Spinal cord (tissue), 10 donors: ENCODE results near the gene PSMB11. TPM values are rescaled to one million over a fixed set of nuclear protein-coding genes. Genes with fewer than 3 reads are reported as not detected.
A peak's percentile ranks its signal among the peaks of the same experiment; 100 is the strongest.
"Not testable (repeated sequence)": the region's sequence is repeated elsewhere in the genome, so short reads cannot be mapped to it uniquely, and the experiment has no call there.

Experiments used
- DNase-seq, 6 donors: peaks; one replicate each; pipeline versions ENCODE4 v3.0.0 to v3.0.0-alpha.2; 2013 to 2015; ENCODE audit warnings: low spot score in 6 of 6, low read depth in 4 of 6
- H3K27ac ChIP-seq: one replicate; pipeline ENCODE4 v1.5.1; 2013; ENCODE audit warnings: low read depth, low read length, control low read depth
- H3K27me3 ChIP-seq: one replicate; pipeline ENCODE4 v1.6.1; 2013; ENCODE audit warnings: low read length; ENCODE audit not compliant: control insufficient read depth, insufficient read depth
- H3K36me3 ChIP-seq: one replicate; pipeline ENCODE4 v1.6.1; 2013; ENCODE audit warnings: low read length; ENCODE audit not compliant: control insufficient read depth, insufficient read depth
- H3K4me1 ChIP-seq: one replicate; pipeline ENCODE4 v1.6.1; 2013; ENCODE audit warnings: low read length; ENCODE audit not compliant: control insufficient read depth, insufficient read depth
- H3K4me3 ChIP-seq: one replicate; pipeline ENCODE4 v1.5.1; 2013; ENCODE audit warnings: low read depth, low read length, control low read depth
- H3K9me3 ChIP-seq: one replicate; pipeline ENCODE4 v1.6.1; 2013; ENCODE audit warnings: low read length; ENCODE audit not compliant: control insufficient read depth, insufficient read depth
- WGBS: methylation state at CpG from one replicate; pipeline ENCODE4 v1.1.5; 2013; ENCODE audit warnings: missing lambda C conversion rate; ENCODE audit not compliant: insufficient coverage; 5-methylcytosine and 5-hydroxymethylcytosine counted together
- polyA plus RNA-seq, 2 donors: library from polyadenylated mRNA; unstranded; fragments of 120-200 nt; gene quantifications; one replicate each; pipeline ENCODE4 v1.2.1, GENCODE V29; 2013; ENCODE audit not compliant: insufficient read length in 2 of 2
- total RNA-seq, 2 donors: library from RNA; depleted of rRNA in 1 of 2; stranded (reverse); fragments of 120-200 nt in 1 of 2; fragments of >200 nt in 1 of 2; gene quantifications; one replicate each; pipeline versions ENCODE4 v1.2.3 to v1.2.4, GENCODE V29; 2013 to 2014
- donor health status: healthy.

Gene PSMB11
- total and polyA plus RNA-seq, 4 donors, result not detected

DNA sequence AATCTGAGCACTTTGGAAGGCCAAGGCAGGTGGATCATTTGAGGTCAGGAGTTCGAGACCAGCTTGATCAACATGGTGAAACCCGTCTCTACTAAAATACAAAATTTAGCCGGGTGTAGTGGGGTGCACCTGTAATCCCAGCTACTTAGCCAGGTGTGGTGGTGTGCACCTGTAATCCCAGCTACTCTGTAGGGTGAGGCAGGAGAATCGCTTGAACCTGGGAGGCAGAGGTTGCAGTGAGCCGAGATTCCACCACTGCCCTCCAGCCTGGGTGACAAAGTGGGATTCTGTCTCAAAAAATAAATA lies 28.3 kb upstream of the PSMB11 start:
- not testable (repeated sequence) for H3K27ac ChIP-seq, H3K4me1 ChIP-seq, H3K27me3 ChIP-seq, H3K36me3 ChIP-seq, DNase-seq, H3K4me3 ChIP-seq, H3K9me3 ChIP-seq
- no CpG with 5 or more reads among the region's 5 CpGs for WGBS

DNA sequence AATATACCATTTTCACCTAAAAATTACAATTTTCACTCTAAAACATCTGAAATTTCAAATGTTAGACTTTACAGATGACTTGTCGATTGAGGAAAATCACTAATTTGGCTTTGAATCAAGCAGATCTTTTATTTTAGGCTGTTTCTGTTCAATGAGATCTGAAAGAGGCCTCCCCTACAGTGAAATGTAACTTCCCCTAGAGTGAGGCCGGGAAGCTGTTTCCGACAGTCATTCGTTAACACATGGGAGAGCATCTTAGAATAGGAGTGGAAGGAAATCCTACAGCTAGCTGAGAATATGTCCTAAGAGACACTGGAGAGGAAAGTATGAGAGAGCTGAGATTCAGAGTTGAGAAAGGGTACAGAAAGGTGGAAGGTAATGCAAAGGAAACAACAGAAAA lies 26.4 kb upstream of the PSMB11 start:
- Histone ChIP-seq H3K27me3 (no peaks in the 10 kb centered on the region), H3K9me3 (no peaks in the 10 kb centered on the region), H3K4me1 (no peaks in the 10 kb centered on the region), H3K4me3 (no peak overlapping the region), H3K36me3 (no peaks in the 10 kb centered on the region), H3K27ac (no peak overlapping the region)
- WGBS, result 48% methylated on average over 3 of the region's 4 CpGs
- DNase-seq, result peak in 1 of 6 donors; percentile 55

DNA sequence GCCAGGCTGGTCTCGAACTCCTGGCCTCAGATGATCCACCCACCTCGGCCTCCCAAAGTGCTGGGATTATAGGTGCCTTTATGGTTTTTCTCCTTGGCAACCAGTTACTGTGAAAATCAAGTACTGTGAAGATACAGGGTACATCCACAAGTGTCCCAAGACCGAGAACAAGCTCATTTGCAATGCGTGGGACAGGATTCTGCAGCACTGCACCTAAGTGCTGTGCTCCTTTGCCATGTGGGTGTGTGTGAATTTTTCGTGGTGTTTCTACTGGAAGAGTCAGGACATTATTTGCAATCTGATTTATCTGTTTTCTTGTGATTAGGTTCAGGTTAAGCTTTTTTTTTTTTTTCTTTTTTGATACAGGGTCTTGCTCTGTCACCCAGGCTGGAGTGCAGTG lies 24.9 kb upstream of the PSMB11 start:
- no peak overlapping the region for H3K4me3 ChIP-seq
- no peak for DNase-seq
- H3K27ac ChIP-seq, result no peak overlapping the region
- no peaks in the 10 kb centered on the region for H3K9me3 ChIP-seq
- WGBS, result 87% methylated on average over 5 of the region's 5 CpGs
- no peaks in the 10 kb centered on the region for H3K36me3 ChIP-seq
- peaks cover under 1% of the 10 kb centered on the region for H3K4me1 ChIP-seq
- no peaks in the 10 kb centered on the region for H3K27me3 ChIP-seq

DNA sequence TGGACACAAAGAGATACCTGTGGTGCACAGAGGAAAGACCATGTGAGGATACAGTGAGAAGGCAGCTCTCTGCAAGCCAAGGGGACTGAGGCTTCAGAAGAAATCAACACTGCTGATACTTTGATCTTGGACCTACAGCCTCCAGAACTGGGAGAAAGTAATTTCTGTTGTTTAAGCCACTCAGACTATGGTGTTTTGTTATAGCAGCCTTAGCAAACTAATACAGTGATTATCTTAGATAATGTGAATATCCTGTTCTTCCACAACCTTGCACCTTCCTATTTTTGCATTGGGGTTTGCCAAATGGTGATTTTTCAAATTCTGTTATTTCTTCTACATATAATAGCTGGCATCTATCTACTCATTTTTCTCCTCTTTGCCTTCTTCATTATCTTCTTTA lies 23.9 kb upstream of the PSMB11 start:
- no peak for DNase-seq
- H3K9me3 ChIP-seq, result no peaks in the 10 kb centered on the region
- no peaks in the 10 kb centered on the region for H3K36me3 ChIP-seq
- no peaks in the 10 kb centered on the region for H3K27me3 ChIP-seq
- H3K27ac ChIP-seq, result no peak overlapping the region
- H3K4me1 ChIP-seq, result peaks cover 3% of the 10 kb centered on the region
- H3K4me3 ChIP-seq, result no peak overlapping the region

DNA sequence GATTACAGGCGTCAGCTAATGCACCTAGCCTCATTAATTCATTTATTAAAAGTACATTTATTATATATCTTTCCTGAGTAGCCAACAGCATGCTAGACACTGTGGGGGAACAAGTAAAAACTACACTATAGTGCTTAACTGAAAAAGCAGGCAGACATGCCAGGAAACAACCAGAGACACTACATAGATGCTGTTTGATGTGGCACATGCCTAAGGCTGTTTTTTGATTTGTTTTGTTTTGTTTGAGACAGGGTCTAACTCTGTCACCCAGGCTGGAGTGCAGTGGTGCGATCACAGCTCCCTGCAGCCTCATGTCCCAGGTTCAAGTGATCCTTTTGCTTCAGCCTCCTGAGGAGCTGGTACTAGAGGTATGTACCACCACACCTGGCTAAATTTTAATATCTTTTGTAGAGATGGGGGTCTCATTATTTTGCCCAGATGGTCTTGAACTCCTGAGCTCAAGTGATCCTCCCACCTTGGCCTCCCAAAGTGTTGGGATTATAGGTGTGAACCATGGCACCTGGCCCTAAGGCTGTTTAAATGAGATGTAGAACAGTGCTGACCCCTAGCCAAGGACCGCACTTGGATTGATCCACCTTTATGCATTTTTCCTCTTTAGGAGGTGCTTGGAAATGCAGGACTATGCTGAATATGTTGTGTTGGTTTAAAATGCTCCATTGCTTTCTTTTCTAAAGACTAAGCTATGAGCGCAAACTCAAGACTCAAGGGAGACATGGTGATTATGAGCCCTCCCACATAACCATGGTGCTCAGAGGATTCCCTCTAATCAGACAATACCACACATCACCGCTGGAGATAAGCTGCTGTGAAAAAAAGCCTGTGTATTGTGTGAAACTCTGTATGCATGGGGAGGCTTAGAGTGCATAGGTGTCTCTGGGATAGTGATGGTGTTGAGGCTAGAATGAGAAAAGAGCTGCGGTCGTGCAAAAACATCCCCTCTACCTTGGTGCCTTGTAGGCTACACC lies 21.6 kb upstream of the PSMB11 start:
- Histone ChIP-seq H3K4me3 (no peak overlapping the region), H3K4me1 (peaks cover 11% of the 10 kb centered on the region), H3K9me3 (no peaks in the 10 kb centered on the region), H3K27me3 (no peaks in the 10 kb centered on the region), H3K36me3 (peaks cover 3% of the 10 kb centered on the region), H3K27ac (no peak overlapping the region)
- DNase-seq, result peak in 1 of 6 donors; percentile 86
- WGBS, result 100% methylated on average over 1 of the region's 7 CpGs

DNA sequence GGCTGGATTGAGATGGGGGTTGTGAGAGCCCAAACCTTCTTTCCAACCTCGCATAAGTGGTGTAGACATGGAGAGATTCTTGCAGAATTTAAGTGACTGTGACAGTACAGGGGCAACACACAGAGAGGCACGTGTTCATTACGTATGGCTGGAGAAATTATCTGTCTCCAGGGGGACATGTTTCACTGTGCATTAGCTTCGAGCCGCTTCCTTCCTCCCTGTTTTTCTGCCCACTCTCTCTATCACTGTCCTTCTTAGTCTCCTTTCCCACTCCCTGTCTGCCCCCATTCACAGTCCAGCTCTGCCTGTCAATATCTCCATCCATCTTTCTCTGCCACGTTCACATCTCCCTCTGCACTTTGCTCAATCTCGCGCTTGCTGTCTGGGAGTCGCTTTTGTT lies 20.6 kb upstream of the PSMB11 start:
- H3K9me3 ChIP-seq, result no peaks in the 10 kb centered on the region
- no peak overlapping the region for H3K4me3 ChIP-seq
- 24% methylated on average over 6 of the region's 9 CpGs for WGBS
- H3K27me3 ChIP-seq, result no peaks in the 10 kb centered on the region
- peaks cover 12% of the 10 kb centered on the region for H3K36me3 ChIP-seq
- H3K4me1 ChIP-seq, result peaks cover 16% of the 10 kb centered on the region
- peak in 1 of 6 donors; percentile 95 for DNase-seq
- H3K27ac ChIP-seq, result no peak overlapping the region

DNA sequence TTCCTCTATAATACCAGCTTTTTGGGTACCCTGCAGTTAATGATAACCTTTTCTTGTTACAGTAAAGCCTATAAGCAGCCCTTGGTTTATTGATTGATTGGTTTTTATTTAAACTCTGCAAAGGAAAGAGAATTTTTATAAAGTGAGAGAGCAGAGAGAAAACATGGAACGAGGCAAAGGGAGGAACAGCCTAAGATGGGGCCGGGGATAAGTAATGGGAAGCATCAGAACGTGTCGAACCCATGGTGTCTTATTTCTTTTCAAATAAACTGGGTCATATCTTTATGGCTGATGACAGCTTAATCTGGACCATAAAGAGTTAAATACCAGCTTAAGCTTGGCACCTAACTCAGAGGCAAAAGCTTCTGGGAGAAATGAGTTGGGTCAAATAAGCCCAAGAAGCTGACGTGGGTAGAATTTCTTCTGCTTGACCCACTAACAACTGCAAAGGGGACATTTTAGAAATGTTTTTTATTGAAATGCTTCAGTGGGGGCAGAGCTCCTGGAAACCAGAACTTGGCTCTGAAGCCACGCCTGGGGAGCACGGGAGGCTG lies 20.0 kb upstream of the PSMB11 start:
- Histone ChIP-seq H3K27ac (no peak overlapping the region), H3K27me3 (no peaks in the 10 kb centered on the region), H3K4me1 (peaks cover 16% of the 10 kb centered on the region), H3K4me3 (no peak overlapping the region), H3K36me3 (peaks cover 14% of the 10 kb centered on the region), H3K9me3 (no peaks in the 10 kb centered on the region)
- DNase-seq, result peak in 1 of 6 donors; percentile 57
- WGBS, result 53% methylated on average over 6 of the region's 7 CpGs

DNA sequence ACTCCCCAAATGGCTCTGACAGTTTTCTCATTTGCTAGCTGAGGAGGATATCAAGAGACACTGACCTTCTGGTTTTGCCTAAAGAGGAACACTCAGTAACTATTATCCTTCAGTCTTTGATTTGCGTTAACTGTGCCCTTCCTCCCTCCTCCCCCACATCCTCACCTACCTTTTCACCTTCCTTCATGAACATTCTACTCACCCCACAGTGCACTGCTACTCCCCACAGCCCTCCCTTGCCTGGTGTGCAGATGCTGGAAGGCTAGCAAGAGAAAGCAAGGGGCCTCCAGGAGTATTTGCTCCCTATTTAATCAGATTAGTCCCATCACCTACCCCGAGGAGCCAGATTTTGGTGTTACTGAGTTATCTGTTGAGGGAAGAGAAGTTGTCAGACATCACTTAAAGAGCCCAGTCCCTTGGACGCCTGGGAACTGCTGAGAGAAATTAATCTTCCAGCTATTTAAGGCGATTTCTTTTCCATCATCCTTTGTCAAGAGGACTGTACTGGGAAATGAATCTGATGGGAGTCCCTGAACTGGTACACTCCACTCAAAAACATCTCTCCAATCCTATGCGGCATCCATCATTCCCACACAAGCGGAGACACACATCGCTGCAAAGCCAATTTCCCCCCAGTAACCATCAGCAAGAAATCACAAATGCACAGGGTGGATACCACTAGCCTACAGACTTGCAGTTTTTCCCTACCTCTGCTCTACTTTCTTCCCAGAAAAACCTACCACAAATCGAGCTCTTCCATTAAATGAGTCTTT lies 18.8 kb upstream of the PSMB11 start:
- Histone ChIP-seq H3K4me1 (peaks cover 16% of the 10 kb centered on the region), H3K27ac (no peak overlapping the region), H3K4me3 (no peak overlapping the region), H3K27me3 (no peaks in the 10 kb centered on the region), H3K9me3 (no peaks in the 10 kb centered on the region), H3K36me3 (peaks cover 16% of the 10 kb centered on the region)
- WGBS, result 72% methylated on average over 4 of the region's 8 CpGs
- DNase-seq, result peak in 1 of 6 donors; percentile 51

DNA sequence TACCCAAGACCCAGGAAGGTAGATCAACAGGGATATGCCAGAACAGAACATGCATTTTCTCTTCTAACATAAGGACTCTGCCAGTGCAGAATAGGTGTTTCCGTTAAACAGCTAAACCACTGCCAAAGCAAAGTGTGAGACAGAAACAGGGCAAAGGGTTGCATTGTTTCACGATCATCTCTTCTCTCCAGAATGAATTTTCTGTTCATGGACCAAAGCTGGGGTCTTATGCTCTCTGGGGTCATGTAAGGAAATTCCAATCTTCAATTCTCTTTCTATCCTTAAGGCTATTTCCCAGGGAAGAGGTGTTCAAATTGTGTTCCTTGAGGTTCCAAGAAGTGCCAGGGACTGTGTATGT lies 18.2 kb upstream of the PSMB11 start:
- Histone ChIP-seq H3K27ac (no peak overlapping the region), H3K9me3 (no peaks in the 10 kb centered on the region), H3K36me3 (peaks cover 18% of the 10 kb centered on the region), H3K4me1 (peaks cover 16% of the 10 kb centered on the region), H3K27me3 (no peaks in the 10 kb centered on the region), H3K4me3 (no peak overlapping the region)
- WGBS, result no CpG with 5 or more reads among the region's 2 CpGs
- no peak for DNase-seq
